HEK293 (cell line): ENCODE data around the gene PLPP6.
A peak's percentile ranks its signal among the peaks of the same experiment; 100 is the strongest.

Experiments used
- CTCF ChIA-PET: fragments of 350-600 bp; formaldehyde crosslinking; extraction: SDS; loops from one replicate; lab custom pipeline; 2021; ENCODE audit warnings: antibody characterized with exemption; lab: Yijun Ruan, JAX
- POLR2A ChIA-PET: fragments of 300-600 bp; formaldehyde crosslinking; extraction: SDS; loops from one replicate; lab custom pipeline; 2020; ENCODE audit warnings: antibody characterized with exemption, inconsistent platforms; lab: Yijun Ruan, JAX
- H3K27ac ChIP-seq: fragments of 200-500 bp; sonication (Bioruptor generic); 2 replicates; pipeline ENCODE4 v1.5.1; 2014; ENCODE audit warnings: low read depth, low read length, control low read depth, inconsistent platforms; ENCODE audit errors: extremely low read depth
- H3K36me3 ChIP-seq, 2 experiments: fragments of 200-500 bp in 1 of 2; sonication (Bioruptor generic) in 1 of 2; 1 replicate in 1 of 2; 2 replicates in 1 of 2; pipeline ENCODE4 v1.5.1; 2014 to 2017; ENCODE audit warnings: inconsistent platforms in 2 of 2, low read length in 2 of 2; ENCODE audit not compliant: control insufficient read depth in 2 of 2, insufficient read depth in 1 of 2
- H3K4me1 ChIP-seq: fragments of 200-500 bp; sonication (Bioruptor generic); 2 replicates; pipeline ENCODE4 v1.5.1; 2014; ENCODE audit warnings: mild to moderate bottlenecking, low read length, inconsistent platforms; ENCODE audit not compliant: control insufficient read depth, insufficient read depth
- H3K4me3 ChIP-seq: 2 replicates; pipeline ENCODE4 v1.5.1; 2011; ENCODE audit warnings: low read depth, mild to moderate bottlenecking, control low read depth, low read length, moderate library complexity
- H3K9me3 ChIP-seq: fragments of 200-500 bp; sonication (Bioruptor generic); 2 replicates; pipeline ENCODE4 v1.5.1; 2014; ENCODE audit warnings: low read depth, low read length, inconsistent platforms; ENCODE audit not compliant: control insufficient read depth, insufficient read depth
- BCL11B ChIP-seq: fragments of 450-650 bp; formaldehyde crosslinking; IDR thresholded peaks from 2 replicates; pipeline ENCODE4 v1.5.1; 2016; ENCODE audit warnings: low read depth, missing biosample characterization, missing genetic modification characterization
- EGR2 ChIP-seq: fragments of 450-650 bp; formaldehyde crosslinking; IDR thresholded peaks from 2 replicates; pipeline ENCODE4 v1.5.1; 2016; ENCODE audit warnings: low read depth, missing biosample characterization, missing genetic modification characterization
- ZBTB1 ChIP-seq: fragments of 450-650 bp; formaldehyde crosslinking; IDR thresholded peaks from 2 replicates; pipeline ENCODE4 v1.5.1; 2016; ENCODE audit warnings: missing biosample characterization, missing genetic modification characterization
- ZNF610 ChIP-seq: fragments of 450-650 bp; formaldehyde crosslinking; IDR thresholded peaks from 2 replicates; pipeline ENCODE4 v1.5.1; 2016; ENCODE audit warnings: missing biosample characterization, missing genetic modification characterization, borderline replicate concordance
- ZNF768 ChIP-seq: fragments of 450-650 bp; formaldehyde crosslinking; IDR thresholded peaks from 2 replicates; pipeline ENCODE4 v1.5.1; 2018; ENCODE audit warnings: missing biosample characterization, mild to moderate bottlenecking, missing genetic modification characterization
- ZNF776 ChIP-seq: fragments of 450-650 bp; formaldehyde crosslinking; IDR thresholded peaks from 2 replicates; pipeline ENCODE4 v1.5.0; 2017; ENCODE audit warnings: missing biosample characterization, missing genetic modification characterization, borderline replicate concordance
- TF ChIP-seq, protein P1 (sequence below): fragments of 450-650 bp; formaldehyde crosslinking; IDR thresholded peaks from 2 replicates; pipeline ENCODE4 v1.5.1; 2016; ENCODE audit warnings: missing biosample characterization, missing genetic modification characterization

Gene PLPP6

DNA sequence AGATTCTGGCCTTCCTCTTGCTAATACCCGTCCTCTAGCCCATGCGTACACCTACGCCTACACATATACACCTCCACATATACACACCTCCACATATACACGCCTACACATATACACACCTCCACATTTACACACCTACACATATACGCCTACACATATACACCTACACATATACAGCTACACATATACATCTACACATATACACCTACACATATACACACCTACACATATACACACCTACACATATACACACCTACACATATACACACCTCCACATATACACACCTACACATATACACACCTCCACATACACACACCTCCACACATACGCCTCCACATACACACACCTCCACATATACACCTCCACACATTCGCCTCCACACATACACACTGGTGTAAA is 51.8 kb downstream of the PLPP6 start (continued):
- TF ChIP-seq, protein P1, sequence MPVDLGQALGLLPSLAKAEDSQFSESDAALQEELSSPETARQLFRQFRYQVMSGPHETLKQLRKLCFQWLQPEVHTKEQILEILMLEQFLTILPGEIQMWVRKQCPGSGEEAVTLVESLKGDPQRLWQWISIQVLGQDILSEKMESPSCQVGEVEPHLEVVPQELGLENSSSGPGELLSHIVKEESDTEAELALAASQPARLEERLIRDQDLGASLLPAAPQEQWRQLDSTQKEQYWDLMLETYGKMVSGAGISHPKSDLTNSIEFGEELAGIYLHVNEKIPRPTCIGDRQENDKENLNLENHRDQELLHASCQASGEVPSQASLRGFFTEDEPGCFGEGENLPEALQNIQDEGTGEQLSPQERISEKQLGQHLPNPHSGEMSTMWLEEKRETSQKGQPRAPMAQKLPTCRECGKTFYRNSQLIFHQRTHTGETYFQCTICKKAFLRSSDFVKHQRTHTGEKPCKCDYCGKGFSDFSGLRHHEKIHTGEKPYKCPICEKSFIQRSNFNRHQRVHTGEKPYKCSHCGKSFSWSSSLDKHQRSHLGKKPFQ (tag by site-specific recombination) = peak; percentile 56; the same call in 1 of the 2 replicates
- TF ChIP-seq ZNF776 (tag by site-specific recombination) = no peak

DNA sequence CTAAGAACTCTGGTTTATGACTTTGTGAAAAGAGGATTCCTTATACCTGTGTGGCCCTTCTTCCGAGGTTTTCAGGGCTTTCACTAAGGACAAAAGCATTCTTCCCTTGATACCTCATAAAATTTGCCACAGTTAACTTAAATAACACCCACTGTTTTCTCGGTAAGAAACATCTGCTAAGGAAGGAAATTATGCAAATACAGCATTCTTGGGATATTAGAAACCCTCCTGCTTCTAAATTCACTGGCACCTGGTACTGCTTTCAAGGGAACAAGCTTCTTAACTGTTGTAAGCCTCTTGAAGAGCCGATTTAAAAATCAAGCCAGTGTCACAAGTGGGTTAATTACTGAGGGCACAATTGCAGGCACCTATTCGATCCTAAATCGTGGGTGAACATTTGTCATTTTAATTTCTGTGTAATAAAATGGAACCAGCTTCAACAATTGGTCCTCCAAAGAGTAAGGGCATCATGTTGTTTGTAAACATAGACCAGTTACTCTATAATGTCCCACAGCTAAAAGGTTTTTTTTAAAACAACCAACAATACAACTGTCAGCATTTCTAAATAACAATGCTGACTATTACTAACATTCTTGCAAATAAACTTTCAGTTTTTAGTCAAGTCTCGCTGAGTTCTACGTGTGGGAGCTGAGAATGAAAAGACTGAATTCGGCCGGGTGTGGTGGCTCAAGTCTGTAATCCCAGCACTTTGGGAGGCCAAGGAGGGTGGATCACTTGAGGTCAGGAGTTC is 52.3 kb downstream of the PLPP6 start:
- ChIA-PET CTCF (interaction anchor here (1.0 kb wide), 1 partner anchor 110 kb away, joined by 3 read pairs; no protein-coding TSS in a partner anchor), POLR2A (no interaction called here)
- H3K36me3 ChIP-seq = peaks cover 19 to 91% of the 10 kb centered on the region in 2 experiments
- no peaks in the 10 kb centered on the region for H3K4me1 ChIP-seq
- H3K4me3 ChIP-seq = no peak overlapping the region
- TF ChIP-seq ZNF610 (tag by site-specific recombination) (no peak), ZBTB1 (no peak), BCL11B (no peak), ZNF768 (tag by site-specific recombination) (no peak), EGR2 (tag by site-specific recombination) (0 out of 2 replicates have a peak, but pooled peaks have one; percentile 2)
- no peaks in the 10 kb centered on the region for H3K9me3 ChIP-seq
- no peak overlapping the region for H3K27ac ChIP-seq
